Limb (tissue), 2 donors: ENCODE results near the gene TMEM170A.
"Not testable (repeated sequence)": the region's sequence is repeated elsewhere in the genome, so short reads cannot be mapped to it uniquely, and the experiment has no call there.

Source experiments
- DNase-seq, 2 donors: peaks; one replicate each; pipeline ENCODE4 v3.0.0-alpha.2; 2016; ENCODE audit errors: extremely low spot score in 2 of 2

Gene TMEM170A

DNA sequence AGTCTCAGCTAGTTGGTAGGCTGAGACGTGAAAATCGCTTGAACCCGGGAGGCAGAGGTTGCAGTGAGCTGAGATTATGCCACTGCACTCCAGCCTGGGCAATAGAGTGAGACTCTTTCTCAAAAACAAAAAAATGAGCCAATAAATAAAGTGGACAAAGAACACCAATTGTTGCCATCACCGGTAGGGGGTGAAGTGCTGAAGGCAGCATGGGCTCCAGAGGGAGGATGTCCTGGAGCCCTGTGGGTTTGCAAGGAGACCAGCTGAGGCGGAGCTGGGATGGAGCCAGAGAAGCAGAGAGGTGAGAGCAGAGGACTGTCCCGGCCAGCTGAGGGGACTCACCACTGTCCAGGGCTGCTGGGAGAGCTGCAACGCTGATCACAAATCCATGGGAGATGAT, 17.0 kb upstream of the TMEM170A start:
- no peak for DNase-seq

GRCh38 chr16:75479421-75479990, 15.0 kb upstream of the TMEM170A start:
- no peak for DNase-seq

- DNase-seq, result no peak
These were observed 14.2 kb upstream of the TMEM170A start for GRCh38 chr16:75478480-75479345.

- DNase-seq, result no peak
These were observed 13.4 kb upstream of the TMEM170A start for GRCh38 chr16:75477680-75478473.

- DNase-seq, result no peak
These were observed 12.3 kb upstream of the TMEM170A start for GRCh38 chr16:75476817-75477216.

DNA sequence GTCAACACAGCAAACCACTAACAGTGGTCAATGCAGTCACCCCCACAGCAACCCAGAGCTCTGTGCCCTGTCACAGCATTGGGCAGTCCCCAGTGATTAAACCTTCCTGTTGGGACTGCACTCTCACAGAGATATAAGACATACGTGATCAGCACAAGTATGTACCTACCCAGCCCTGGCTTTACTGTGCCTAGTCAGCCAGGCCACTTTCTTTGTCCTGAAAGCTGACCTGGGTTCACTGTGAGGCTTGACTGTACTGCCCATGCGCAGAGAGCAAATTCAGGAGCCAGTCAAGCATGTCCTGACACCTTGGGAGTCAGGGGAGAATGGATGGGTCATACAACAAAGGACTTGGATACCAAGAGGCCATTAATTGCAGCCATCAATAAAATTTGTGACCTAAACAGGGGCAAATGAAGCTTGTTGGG, 10.9 kb upstream of the TMEM170A start:
- DNase-seq, result no peak

GRCh38 chr16:75472908-75473877, 8.7 kb upstream of the TMEM170A start:
- DNase-seq, result no peak

DNA sequence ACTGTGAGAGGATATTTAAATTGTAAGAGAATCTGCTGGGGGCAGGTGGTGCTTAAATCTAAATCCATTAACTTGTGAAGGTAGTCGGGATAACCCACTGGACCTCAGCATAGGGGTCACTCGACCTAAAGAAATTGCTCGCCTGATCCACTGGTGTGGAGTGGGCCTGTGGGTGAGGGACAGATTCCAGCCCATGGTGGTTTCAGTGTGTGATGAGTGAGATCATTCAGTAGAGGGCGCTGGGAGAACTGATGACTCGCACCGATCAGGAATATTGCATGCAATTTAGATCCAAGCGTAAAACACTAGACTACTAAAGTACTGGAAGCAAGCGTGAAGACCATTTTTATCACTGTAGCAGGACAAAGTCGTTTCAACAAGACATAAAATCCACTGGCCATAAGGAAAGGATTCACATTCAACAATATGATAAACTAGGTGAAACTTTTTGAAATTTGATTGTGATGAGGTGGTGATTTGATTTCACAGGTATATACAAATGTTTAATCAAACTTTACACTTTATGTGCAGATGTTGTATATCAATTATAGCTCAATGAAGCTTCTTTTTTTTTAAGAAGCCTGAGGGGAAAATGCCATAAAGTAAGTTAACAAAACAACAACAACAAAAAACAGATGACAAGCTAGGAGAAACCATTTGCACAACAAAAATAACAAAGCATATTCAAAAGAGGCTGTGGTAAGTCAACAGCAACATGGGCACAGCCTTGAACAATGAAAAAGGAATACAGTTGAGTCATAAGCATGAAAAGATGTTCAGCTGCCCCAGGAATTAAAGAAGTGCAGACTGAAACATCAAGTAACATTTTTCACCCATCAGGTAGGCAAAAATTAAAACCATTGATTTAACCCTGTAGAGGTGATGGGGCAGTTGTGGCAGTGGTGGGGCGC, 7.5 kb upstream of the TMEM170A start:
- DNase-seq, result peak; percentile 71 to 84

DNA sequence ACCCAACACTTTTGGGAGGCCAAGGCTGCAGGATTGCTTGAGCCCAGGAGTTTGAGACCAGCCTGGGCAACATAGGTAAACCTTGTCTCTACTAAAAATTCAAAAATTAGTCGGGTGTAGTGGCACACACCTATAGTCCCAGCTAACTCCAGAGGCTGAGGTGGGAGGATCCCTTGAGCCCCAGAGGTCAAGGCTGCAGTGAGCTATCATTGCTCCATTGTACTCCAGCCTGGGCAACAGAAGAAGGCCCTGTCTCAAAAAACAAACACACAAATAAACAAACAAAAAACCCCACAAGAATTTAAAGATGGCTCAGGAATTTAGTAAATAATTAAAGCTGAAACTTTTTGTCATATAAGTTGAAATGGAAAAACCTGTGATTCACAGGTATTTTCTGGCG, 2.3 kb upstream of the TMEM170A start:
- no peak for DNase-seq

DNA sequence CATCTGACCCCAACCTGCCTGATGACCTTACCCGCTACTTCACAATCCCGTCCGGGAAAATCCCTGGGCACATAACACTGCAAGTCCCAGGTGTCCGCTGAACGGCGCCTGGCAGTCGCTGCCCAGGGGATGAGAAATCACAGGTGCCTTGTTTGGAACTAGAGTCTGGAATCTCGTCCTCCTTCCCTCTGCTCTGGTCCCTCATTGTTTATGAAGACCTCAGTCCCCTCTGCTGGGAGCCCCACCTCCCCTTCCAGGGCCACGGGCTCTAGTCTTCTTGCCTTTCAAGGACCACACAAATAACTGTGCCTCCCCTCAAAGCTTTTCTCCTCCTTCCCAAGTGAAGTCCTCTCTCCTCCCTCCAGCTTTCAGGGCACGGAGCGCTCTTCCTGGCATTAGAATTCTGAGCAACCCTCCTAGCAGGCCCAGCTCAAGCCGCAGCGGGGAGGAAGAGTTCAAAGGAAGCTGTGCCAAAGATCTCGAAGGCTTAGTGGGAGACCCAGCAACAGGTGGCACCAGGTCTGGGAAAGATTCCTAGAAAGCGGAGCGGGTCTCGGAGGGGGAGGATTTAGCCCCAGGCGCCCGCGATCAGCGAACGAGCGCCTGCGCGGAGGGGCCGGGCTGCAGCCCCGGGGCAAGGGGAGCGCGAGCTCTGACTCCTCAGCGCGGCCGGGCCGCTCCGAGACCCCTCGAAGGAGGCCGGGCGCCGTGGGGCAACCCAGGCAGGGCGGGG, 934 bp downstream of the TMEM170A start:
- peak; percentile 30 to 78 for DNase-seq

DNA sequence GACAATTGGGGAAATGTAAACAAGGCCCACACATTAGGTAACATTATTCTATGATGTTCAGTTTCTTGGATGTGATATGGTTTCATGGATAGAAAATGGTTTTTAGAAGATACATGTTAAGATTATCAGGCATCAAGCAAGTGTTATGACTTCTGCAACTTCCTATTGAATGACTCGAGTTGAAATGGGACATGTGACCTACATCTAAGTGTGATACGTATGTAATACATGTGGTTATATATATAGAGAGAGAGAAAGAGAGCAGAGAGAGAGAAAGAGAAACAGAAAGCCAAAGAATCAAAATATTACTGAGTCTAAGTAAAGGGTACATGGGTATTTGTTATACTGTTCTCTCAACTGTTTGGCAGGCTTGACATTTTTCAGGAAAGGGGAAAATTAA, 1.7 kb downstream of the TMEM170A start:
- DNase-seq, result no peak

- DNase-seq, result no peak
These were observed 2.9 kb downstream of the TMEM170A start for GRCh38 chr16:75461575-75461974.

DNA sequence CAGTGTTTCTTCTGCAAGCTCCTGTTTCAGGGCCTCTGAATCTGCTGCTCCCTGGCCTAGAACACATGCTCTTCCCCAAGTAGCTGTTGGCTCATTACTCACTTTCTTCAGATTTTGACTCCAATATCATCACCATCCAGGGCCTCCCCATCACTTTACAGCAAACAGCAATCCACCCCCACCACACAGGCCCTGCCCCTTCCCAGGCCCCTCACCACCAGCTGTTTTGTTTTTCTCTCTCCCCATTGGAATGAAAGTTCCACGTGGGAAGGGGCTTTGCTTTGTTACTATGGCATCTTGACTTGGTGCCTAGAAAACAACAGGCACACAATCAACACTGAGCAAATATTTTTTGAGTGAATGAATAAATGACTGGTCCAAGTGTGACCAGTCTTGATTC, 4.0 kb downstream of the TMEM170A start:
- peak; percentile 60 to 67 for DNase-seq

DNA sequence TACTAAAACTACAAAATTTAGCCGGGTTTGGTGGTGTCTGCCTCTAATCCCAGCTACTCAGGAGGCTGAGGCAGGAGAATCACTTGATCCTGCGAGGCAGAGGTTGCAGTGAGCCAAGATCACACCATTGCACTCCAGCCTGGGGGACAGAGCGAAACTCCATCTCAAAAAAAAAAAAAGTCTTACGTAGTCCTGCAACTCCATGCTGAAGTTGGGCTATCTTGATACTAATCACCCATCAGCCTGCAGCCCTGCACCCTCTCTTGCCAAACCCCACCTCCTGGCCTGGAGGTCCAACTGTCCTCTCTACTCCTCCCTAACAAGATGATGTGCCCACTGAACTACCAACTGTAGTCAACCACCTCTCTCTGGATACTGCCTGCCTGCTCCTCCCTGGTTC, 4.8 kb downstream of the TMEM170A start:
- no peak for DNase-seq

- no peak for DNase-seq
These were observed 6.0 kb downstream of the TMEM170A start for GRCh38 chr16:75458439-75458838.

- no peak for DNase-seq
These were observed 6.5 kb downstream of the TMEM170A start for GRCh38 chr16:75458029-75458428.

DNA sequence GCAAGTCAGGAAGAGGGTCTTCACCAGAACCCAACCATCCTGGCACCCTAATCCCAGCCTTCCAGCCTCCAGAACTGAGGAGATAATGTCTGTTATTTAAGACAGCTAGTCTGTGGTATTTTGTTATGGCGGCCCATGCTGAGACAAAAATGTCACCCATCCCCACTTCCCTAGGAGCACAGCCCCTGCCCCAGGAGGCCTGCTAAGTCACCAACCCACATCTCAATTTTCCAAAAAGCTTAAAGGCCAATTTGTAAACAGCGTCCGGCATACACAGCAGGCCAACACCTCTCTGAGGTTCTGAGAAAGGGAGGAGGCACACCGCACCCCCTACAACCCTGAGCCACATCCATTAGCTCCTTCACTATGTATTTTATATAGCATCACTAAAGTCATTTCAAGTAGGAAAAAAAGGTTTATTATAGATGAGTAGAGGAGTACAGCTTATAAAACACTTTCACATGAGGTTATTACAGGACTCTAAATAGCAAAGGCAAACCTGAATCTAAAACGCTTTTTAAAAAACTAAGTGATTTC, 6.9 kb downstream of the TMEM170A start:
- no peak for DNase-seq

DNA sequence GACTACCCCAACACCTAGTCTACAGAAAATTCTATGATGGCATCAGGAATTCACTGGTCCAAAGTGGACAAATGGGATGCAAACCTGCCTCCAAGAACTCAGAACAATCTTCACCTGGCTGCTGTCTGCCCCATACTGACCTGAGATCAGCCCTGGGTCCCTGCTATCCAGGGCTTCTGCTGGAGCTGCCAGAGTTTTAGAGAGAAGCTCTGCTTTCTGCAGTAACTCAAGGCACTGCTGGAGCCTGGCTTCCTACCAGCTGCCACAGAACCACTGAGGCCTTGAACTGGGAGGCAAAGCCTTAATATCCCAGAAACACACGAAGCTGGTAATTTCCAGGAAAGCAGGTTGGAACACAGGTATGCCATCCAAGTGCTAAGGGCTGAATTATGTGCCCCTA, 7.5 kb downstream of the TMEM170A start:
- DNase-seq, result no peak

- not testable (repeated sequence) for DNase-seq
These were observed 8.0 kb downstream of the TMEM170A start for GRCh38 chr16:75456486-75456885.
